Uterus (tissue), 4 donors: ENCODE results near the gene GABRA5. TPM values are rescaled to one million over a fixed set of nuclear protein-coding genes. Genes with fewer than 3 reads are reported as not detected.

Experiments
- DNase-seq, 2 donors: peaks; one replicate each; pipeline ENCODE4 v3.0.0-alpha.2; 2019 to 2020
- H3K27ac ChIP-seq, 2 donors: fragments of 200-600 bp; sonication (generic); 1 replicate in 1 of 2; 2 replicates in 1 of 2; pipeline ENCODE4 v1.5.1; 2016 to 2018
- H3K27me3 ChIP-seq, 2 donors: fragments of 200-600 bp; sonication (generic); one replicate each; pipeline ENCODE4 v1.5.1; 2018 to 2019; ENCODE audit warnings: control low read depth in 1 of 2
- H3K36me3 ChIP-seq, 2 donors: fragments of 200-600 bp; sonication (generic); one replicate each; pipeline ENCODE4 v1.5.1; 2019; ENCODE audit warnings: control low read depth in 1 of 2
- H3K4me1 ChIP-seq, 2 donors: fragments of 200-600 bp; sonication (generic); one replicate each; pipeline ENCODE4 v1.5.1; 2018 to 2019; ENCODE audit warnings: control low read depth in 1 of 2
- H3K4me3 ChIP-seq, 2 donors: fragments of 200-600 bp; sonication (generic); 1 replicate in 1 of 2; 2 replicates in 1 of 2; pipeline ENCODE4 v1.5.1; 2018 to 2019; ENCODE audit warnings: mild to moderate bottlenecking in 1 of 2
- H3K9me3 ChIP-seq, 2 donors: fragments of 200-600 bp; sonication (generic); one replicate each; pipeline ENCODE4 v1.5.1; 2019; ENCODE audit warnings: control low read depth in 1 of 2
- POLR2A ChIP-seq, 2 donors: fragments of 450-650 bp; IDR thresholded peaks; one replicate each; pipeline ENCODE4 v1.6.1; 2016; ENCODE audit warnings: antibody characterized with exemption in 2 of 2, mild to moderate bottlenecking in 1 of 2, moderate library complexity in 1 of 2
- intact Hi-C: fragments of 100-400 bp; cut with DNase I; formaldehyde crosslinking; loops from one replicate; pipeline ENCODE4 v1.15.1; 2023; ENCODE audit warnings: low total_unique reads
- total RNA-seq, 4 donors: library from RNA; depleted of rRNA in 3 of 4; stranded (reverse); fragments of >200 nt in 3 of 4; gene quantifications; one replicate each; pipeline versions ENCODE4 v1.1.0 to v1.2.4, GENCODE V29; 2014 to 2023
- TF ChIP-seq, protein P1 (sequence below), 4 experiments: fragments of 200-600 bp in 2 of 4; fragments of 450-650 bp in 2 of 4; sonication (generic) in 2 of 4; IDR thresholded peaks; one replicate each; pipeline ENCODE4 v1.5.1; 2016 to 2019; ENCODE audit warnings: antibody characterized with exemption in 4 of 4, mild to moderate bottlenecking in 2 of 4, moderate library complexity in 1 of 4
- donor health status: DM: yes; HTN: yes; CAD: no.

Gene GABRA5
- total RNA-seq, 4 donors from 2014 or later = not detected

DNA sequence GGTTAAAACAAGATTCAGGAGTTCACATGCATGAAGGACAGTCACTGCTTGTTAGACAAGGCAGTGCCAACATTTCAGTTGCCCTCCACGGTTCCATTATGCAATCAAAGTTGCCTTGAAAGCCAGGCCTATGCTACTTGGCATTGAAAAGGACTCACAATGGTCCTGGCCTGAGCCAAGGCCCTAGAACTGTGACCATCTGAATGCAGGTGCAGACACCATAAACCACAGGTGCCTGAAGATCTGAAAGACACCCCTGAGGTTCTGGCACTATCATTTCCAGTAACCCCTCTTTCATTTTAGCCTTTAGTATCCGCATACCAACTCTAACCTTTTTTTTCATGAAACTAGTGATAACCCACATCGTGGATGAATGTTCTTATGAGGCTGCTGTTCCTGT, 2.8 kb downstream of the GABRA5 start:
- no peak for DNase-seq
- H3K4me3 ChIP-seq = no peak overlapping the region
- no peaks in the 10 kb centered on the region for H3K36me3 ChIP-seq
- H3K4me1 ChIP-seq = no peaks in the 10 kb centered on the region
- peaks cover 0 to 19% of the 10 kb centered on the region in 2 donors for H3K27me3 ChIP-seq
- TF ChIP-seq, protein P1, sequence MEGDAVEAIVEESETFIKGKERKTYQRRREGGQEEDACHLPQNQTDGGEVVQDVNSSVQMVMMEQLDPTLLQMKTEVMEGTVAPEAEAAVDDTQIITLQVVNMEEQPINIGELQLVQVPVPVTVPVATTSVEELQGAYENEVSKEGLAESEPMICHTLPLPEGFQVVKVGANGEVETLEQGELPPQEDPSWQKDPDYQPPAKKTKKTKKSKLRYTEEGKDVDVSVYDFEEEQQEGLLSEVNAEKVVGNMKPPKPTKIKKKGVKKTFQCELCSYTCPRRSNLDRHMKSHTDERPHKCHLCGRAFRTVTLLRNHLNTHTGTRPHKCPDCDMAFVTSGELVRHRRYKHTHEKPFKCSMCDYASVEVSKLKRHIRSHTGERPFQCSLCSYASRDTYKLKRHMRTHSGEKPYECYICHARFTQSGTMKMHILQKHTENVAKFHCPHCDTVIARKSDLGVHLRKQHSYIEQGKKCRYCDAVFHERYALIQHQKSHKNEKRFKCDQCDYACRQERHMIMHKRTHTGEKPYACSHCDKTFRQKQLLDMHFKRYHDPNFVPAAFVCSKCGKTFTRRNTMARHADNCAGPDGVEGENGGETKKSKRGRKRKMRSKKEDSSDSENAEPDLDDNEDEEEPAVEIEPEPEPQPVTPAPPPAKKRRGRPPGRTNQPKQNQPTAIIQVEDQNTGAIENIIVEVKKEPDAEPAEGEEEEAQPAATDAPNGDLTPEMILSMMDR (IDR thresholded peaks at IDR 0.05) = no peak
- TF ChIP-seq POLR2A (IDR thresholded peaks at IDR 0.05) = no peak
- no peak overlapping the region for H3K27ac ChIP-seq
- intact Hi-C loops = no loop called here
- H3K9me3 ChIP-seq = no peaks in the 10 kb centered on the region

GRCh38 chr15:26870346-26870745, 3.5 kb downstream of the GABRA5 start:
- Histone ChIP-seq H3K4me1 (no peaks in the 10 kb centered on the region), H3K27ac (no peak overlapping the region), H3K4me3 (no peak overlapping the region), H3K27me3 (peaks cover 0 to 19% of the 10 kb centered on the region in 2 donors), H3K9me3 (no peaks in the 10 kb centered on the region), H3K36me3 (no peaks in the 10 kb centered on the region)
- intact Hi-C loops = no loop called here
- TF ChIP-seq, protein P1 (IDR thresholded peaks at IDR 0.05) = peak in 1 of 4 experiments; percentile 1
- TF ChIP-seq POLR2A (IDR thresholded peaks at IDR 0.05) = no peak
- DNase-seq = no peak

GRCh38 chr15:26872206-26872605, 5.3 kb downstream of the GABRA5 start:
- Histone ChIP-seq H3K27me3 (peaks cover 0 to 8% of the 10 kb centered on the region in 2 donors), H3K4me1 (no peaks in the 10 kb centered on the region), H3K9me3 (no peaks in the 10 kb centered on the region), H3K36me3 (no peaks in the 10 kb centered on the region), H3K27ac (no peak overlapping the region), H3K4me3 (no peak overlapping the region)
- intact Hi-C loops = no loop called here
- DNase-seq = no peak
- TF ChIP-seq, protein P1 (IDR thresholded peaks at IDR 0.05) = no peak
- no peak for TF ChIP-seq POLR2A (IDR thresholded peaks at IDR 0.05)

- no peak overlapping the region for H3K4me3 ChIP-seq
Observed at GRCh38 chr15:26873846-26874245, 7.0 kb downstream of the GABRA5 start.

DNA sequence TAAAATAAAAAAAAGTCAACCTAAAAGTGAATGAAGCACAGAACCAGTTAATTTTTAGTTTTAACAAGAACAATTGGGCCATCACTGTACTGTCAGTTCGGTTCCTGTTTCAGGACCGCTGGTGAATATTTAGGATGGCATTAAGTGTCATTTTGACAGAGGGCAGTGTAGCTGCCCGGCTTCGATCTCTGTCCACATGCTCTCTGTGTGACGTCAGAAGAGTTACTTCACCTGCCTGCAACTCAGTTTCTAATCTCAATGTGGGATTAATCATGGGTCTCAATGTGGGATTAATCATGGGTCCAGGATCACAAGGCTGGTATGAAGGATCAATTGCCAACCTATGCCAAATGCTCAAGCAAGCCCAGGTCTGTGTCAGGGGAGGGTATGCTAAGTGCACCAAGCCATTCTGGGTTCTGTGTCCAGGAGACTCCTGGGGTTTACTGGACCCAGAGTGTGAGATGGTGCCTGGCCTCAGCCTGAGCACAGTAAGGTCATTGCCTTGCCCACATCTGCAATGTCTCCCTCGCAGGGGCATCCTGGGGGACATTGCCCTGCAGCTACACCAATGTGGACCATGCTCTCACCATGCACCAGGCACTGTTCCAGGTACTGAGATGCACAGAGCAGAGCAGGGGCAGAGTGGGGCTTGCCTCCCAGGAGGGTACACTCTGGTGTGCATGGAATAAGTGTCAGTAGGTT, 8.1 kb downstream of the GABRA5 start:
- TF ChIP-seq POLR2A (IDR thresholded peaks at IDR 0.05) = no peak
- TF ChIP-seq, protein P1 (IDR thresholded peaks at IDR 0.05) = no peak
- Histone ChIP-seq H3K9me3 (no peaks in the 10 kb centered on the region), H3K27me3 (no peaks in the 10 kb centered on the region), H3K27ac (no peak overlapping the region), H3K4me1 (no peaks in the 10 kb centered on the region), H3K36me3 (no peaks in the 10 kb centered on the region), H3K4me3 (no peak overlapping the region)
- intact Hi-C loops = no loop called here
- no peak for DNase-seq

More at GRCh38 chr15:26873846-26874245, 7.0 kb downstream of the GABRA5 start:
- peaks cover 0 to under 1% of the 10 kb centered on the region in 2 donors for H3K27me3 ChIP-seq
- no peaks in the 10 kb centered on the region for H3K9me3 ChIP-seq
- no peaks in the 10 kb centered on the region for H3K36me3 ChIP-seq
- intact Hi-C loops = no loop called here
- no peaks in the 10 kb centered on the region for H3K4me1 ChIP-seq
- H3K27ac ChIP-seq = no peak overlapping the region
- TF ChIP-seq, protein P1 (IDR thresholded peaks at IDR 0.05) = no peak
- TF ChIP-seq POLR2A (IDR thresholded peaks at IDR 0.05) = no peak
- DNase-seq = no peak
